Measurements from ENCODE around the gene RNF157. TPM values are rescaled to one million over a fixed set of nuclear protein-coding genes. Genes with fewer than 3 reads are reported as not detected.

Gene RNF157
- total RNA-seq, 1 experiment from 2014 or later = 4.0 TPM

DNA sequence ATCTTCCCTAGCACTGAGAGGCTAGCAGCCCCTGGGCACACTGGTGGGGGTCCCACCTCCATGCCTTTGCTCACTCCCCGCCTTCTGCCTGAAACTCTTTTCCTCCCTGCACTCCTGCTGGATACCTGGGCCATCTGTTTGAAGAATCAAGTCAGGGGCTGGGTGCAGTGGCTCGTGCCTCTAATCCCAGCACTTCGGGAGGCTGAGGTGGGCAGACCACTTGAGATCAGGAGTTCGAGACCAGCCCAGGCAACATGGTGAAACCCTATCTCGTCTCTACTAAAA lies 115.0 kb downstream of the RNF157 start:
- in situ Hi-C loops (cut with HindIII; ENCODE audit: low pct_unique_long_range_greater_than_20kb, low sequenced_read_pairs) = no loop called here
- BruUV-seq (replicated peaks) = no TSS peak
- H3K4me3 ChIP-seq (ENCODE audit: low read depth in 2 of 2, low read length in 2 of 2) = no peak overlapping the region
- DNase-seq (ENCODE audit: low read depth, low spot score) = no peak
- ChIA-PET POLR2A (no interaction called here), CTCF (interaction anchor here (0.5 to 1.2 kb wide), 4 partner anchors 14 to 57 kb away, joined by 3 to 9 read pairs (median 3); no protein-coding TSS in a partner anchor)
- H3K27ac ChIP-seq (ENCODE audit: low read length) = no peak overlapping the region
- intact Hi-C loops (cut with micrococcal nuclease; ENCODE audit: unreplicated experiment) = no loop called here
- H3K27me3 ChIP-seq (ENCODE audit: control insufficient read depth, insufficient read depth, low read length) = no peaks in the 10 kb centered on the region
- TF ChIP-seq, protein P1, sequence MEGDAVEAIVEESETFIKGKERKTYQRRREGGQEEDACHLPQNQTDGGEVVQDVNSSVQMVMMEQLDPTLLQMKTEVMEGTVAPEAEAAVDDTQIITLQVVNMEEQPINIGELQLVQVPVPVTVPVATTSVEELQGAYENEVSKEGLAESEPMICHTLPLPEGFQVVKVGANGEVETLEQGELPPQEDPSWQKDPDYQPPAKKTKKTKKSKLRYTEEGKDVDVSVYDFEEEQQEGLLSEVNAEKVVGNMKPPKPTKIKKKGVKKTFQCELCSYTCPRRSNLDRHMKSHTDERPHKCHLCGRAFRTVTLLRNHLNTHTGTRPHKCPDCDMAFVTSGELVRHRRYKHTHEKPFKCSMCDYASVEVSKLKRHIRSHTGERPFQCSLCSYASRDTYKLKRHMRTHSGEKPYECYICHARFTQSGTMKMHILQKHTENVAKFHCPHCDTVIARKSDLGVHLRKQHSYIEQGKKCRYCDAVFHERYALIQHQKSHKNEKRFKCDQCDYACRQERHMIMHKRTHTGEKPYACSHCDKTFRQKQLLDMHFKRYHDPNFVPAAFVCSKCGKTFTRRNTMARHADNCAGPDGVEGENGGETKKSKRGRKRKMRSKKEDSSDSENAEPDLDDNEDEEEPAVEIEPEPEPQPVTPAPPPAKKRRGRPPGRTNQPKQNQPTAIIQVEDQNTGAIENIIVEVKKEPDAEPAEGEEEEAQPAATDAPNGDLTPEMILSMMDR (IDR thresholded peaks at IDR 0.05) = no peak
- TF ChIP-seq SIN3A (IDR thresholded peaks at IDR 0.05; ENCODE audit: borderline replicate concordance, insufficient read depth, low read depth, low read length) = no peak
- no peak for TF ChIP-seq POLR2AphosphoS5 (IDR thresholded peaks at IDR 0.05; ENCODE audit: low read depth, low read length)
- TF ChIP-seq, protein P2, sequence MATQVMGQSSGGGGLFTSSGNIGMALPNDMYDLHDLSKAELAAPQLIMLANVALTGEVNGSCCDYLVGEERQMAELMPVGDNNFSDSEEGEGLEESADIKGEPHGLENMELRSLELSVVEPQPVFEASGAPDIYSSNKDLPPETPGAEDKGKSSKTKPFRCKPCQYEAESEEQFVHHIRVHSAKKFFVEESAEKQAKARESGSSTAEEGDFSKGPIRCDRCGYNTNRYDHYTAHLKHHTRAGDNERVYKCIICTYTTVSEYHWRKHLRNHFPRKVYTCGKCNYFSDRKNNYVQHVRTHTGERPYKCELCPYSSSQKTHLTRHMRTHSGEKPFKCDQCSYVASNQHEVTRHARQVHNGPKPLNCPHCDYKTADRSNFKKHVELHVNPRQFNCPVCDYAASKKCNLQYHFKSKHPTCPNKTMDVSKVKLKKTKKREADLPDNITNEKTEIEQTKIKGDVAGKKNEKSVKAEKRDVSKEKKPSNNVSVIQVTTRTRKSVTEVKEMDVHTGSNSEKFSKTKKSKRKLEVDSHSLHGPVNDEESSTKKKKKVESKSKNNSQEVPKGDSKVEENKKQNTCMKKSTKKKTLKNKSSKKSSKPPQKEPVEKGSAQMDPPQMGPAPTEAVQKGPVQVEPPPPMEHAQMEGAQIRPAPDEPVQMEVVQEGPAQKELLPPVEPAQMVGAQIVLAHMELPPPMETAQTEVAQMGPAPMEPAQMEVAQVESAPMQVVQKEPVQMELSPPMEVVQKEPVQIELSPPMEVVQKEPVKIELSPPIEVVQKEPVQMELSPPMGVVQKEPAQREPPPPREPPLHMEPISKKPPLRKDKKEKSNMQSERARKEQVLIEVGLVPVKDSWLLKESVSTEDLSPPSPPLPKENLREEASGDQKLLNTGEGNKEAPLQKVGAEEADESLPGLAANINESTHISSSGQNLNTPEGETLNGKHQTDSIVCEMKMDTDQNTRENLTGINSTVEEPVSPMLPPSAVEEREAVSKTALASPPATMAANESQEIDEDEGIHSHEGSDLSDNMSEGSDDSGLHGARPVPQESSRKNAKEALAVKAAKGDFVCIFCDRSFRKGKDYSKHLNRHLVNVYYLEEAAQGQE (IDR thresholded peaks at IDR 0.05; ENCODE audit: insufficient read depth in 1 of 2, low read depth in 2 of 2, low read length in 1 of 2) = no peak
- TF ChIP-seq TCF7L2 (IDR thresholded peaks at IDR 0.05; ENCODE audit: low read depth, low read length) = no peak
- no peaks in the 10 kb centered on the region for H3K4me1 ChIP-seq (ENCODE audit: control insufficient read depth, insufficient read depth, low read length)
- no peaks in the 10 kb centered on the region for H3K36me3 ChIP-seq (ENCODE audit: control insufficient read depth, insufficient read depth, low read length)
- H3K9me3 ChIP-seq (ENCODE audit: control insufficient read depth, insufficient read depth, low read depth, low read length) = no peaks in the 10 kb centered on the region
- no peak for ATAC-seq

DNA sequence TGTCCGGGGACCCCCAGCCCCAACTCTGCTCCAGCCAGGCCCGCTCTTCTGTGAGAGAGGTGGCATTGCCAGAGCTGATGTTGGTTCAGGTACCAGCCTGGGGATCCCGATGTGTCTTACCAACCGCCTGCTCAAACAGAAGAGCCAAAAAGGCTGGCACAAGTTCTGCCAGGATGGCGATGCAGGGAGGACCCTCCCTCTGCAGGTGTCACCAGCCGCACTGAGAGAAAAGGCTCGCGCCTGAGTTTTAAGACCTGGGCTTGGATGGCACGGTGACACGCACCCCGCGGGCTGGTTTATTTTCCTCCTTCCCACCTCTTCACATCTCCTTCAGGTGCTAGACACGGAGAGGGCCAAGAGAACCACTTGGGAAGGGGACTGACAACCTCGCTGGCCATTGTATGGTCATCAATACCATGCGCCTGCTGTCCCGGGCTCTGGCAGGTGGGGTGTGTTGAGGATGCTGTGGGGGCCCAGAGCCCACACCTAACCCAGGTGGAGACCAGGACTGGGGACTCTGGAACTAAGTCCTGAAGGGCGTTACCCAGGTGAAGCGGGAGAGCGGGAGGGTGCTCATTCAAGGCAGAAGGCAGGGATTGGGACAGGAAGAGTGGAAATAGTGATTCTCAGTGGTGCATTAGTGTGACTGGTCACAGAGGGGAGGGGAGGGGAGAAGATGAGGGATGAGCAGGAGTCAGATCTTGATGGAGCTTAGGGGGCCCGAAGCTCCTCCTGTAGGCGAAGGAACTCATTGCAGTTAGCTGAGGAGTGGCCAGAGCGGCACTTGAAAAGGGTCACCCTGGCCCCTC lies 115.5 kb downstream of the RNF157 start:
- no peaks in the 10 kb centered on the region for H3K9me3 ChIP-seq (ENCODE audit: control insufficient read depth, insufficient read depth, low read depth, low read length)
- H3K36me3 ChIP-seq (ENCODE audit: control insufficient read depth, insufficient read depth, low read length) = no peaks in the 10 kb centered on the region
- TF ChIP-seq, protein P1 (IDR thresholded peaks at IDR 0.05) = no peak; the same call in 1 of the 2 replicates
- TF ChIP-seq, protein P2 (IDR thresholded peaks at IDR 0.05; ENCODE audit: insufficient read depth in 1 of 2, low read depth in 2 of 2, low read length in 1 of 2) = no peak
- TF ChIP-seq TCF7L2 (IDR thresholded peaks at IDR 0.05; ENCODE audit: low read depth, low read length) = no peak
- TF ChIP-seq SIN3A (IDR thresholded peaks at IDR 0.05; ENCODE audit: borderline replicate concordance, insufficient read depth, low read depth, low read length) = no peak
- no peak overlapping the region for H3K27ac ChIP-seq (ENCODE audit: low read length)
- DNase-seq (ENCODE audit: low read depth, low spot score) = no peak
- no peak for ATAC-seq
- H3K4me3 ChIP-seq (ENCODE audit: low read depth in 2 of 2, low read length in 2 of 2) = no peak overlapping the region
- H3K27me3 ChIP-seq (ENCODE audit: control insufficient read depth, insufficient read depth, low read length) = no peaks in the 10 kb centered on the region
- H3K4me1 ChIP-seq (ENCODE audit: control insufficient read depth, insufficient read depth, low read length) = no peaks in the 10 kb centered on the region
- in situ Hi-C loops (cut with HindIII; ENCODE audit: low pct_unique_long_range_greater_than_20kb, low sequenced_read_pairs) (no loop called here), intact Hi-C loops (cut with micrococcal nuclease; ENCODE audit: unreplicated experiment) (loop anchor here (5.0 kb wide), 1 partner anchor 58 kb away; no protein-coding TSS in a partner anchor)
- CTCF ChIA-PET = interaction anchor here (0.5 to 7.1 kb wide), 8 partner anchors 13 to 155 kb away, joined by 3 to 63 read pairs (median 6); no protein-coding TSS in a partner anchor
- POLR2A ChIA-PET = no interaction called here
- no TSS peak for BruUV-seq (replicated peaks)

Data from Panc1 (cell line).